A549 treated with RU486 at 1 μM for 4 hours (cell line): ENCODE measurements around the gene IL6R. TPM values are rescaled to one million over a fixed set of nuclear protein-coding genes. Genes with fewer than 3 reads are reported as not detected.

Source experiments
- total RNA-seq: library from RNA; stranded (reverse); fragments of 200-300 nt; extraction: Qiagen RNA extraction; gene quantifications from 5 replicates; pipeline ENCODE4 v1.2.3, GENCODE V29; 2022; ENCODE audit warnings: low read depth

IL6R gene
- total RNA-seq = 12.2 to 15.7 TPM (median 13.1 TPM) in 5 replicates

GRCh38 chr1:154404984-154405746 lies at the start of gene IL6R:
Gene IL6R, plus strand, starts transcription at chr1:154405343. Its CDS starts 287 bp downstream, at chr1:154405630.

GRCh38 chr1:154502066-154502743 lies 97.1 kb downstream of the IL6R start, which contains the start of the genes SHE and TDRD10:
Gene SHE, minus strand, starts transcription at chr1:154502412. Its CDS starts 386 bp downstream, at chr1:154502026.
Gene TDRD10, plus strand, starts transcription at chr1:154502219. Its CDS starts 4,685 bp downstream, at chr1:154506904.

Other genes with a start within 250 kb of the IL6R start
- gene TPM3, start 213.2 kb upstream of the IL6R start, total RNA-seq = 459 to 630 TPM (median 469 TPM) in 5 replicates
- 0.61 TPM in 1 of 5 replicates, not detected in the others for gene CFAP141, start 199.0 kb upstream of the IL6R start, total RNA-seq
- gene UBAP2L, start 184.4 kb upstream of the IL6R start, total RNA-seq = 103 to 115 TPM (median 111 TPM) in 5 replicates
- 91.2 to 107 TPM (median 95.4 TPM) in 5 replicates for gene HAX1, start 132.7 kb upstream of the IL6R start, total RNA-seq
- gene AQP10, start 84.2 kb upstream of the IL6R start, total RNA-seq = not detected in 5 replicates
- 23.5 to 36.3 TPM (median 27.9 TPM) in 5 replicates for gene ATP8B2, start 79.8 kb upstream of the IL6R start, total RNA-seq
- gene TDRD10, start 96.9 kb downstream of the IL6R start, total RNA-seq = not detected in 5 replicates
- 0.03 to 0.12 TPM (median 0.05 TPM) in 3 of 5 replicates, not detected in the others for gene SHE, start 97.1 kb downstream of the IL6R start, total RNA-seq
- gene UBE2Q1, start 153.3 kb downstream of the IL6R start, total RNA-seq = 52.7 to 93.5 TPM (median 57.0 TPM) in 5 replicates
- gene CHRNB2, start 162.4 kb downstream of the IL6R start, total RNA-seq = 0.27 to 0.48 TPM (median 0.37 TPM) in 5 replicates
- gene ADAR, start 202.8 kb downstream of the IL6R start, total RNA-seq = 66.7 to 78.3 TPM (median 77.1 TPM) in 5 replicates